Gastrocnemius medialis (tissue), 4 donors: ENCODE results near the gene GVQW3. TPM values are rescaled to one million over a fixed set of nuclear protein-coding genes. Genes with fewer than 3 reads are reported as not detected.

ENCODE experiments used
- ATAC-seq, 2 donors: fragments of 150-250 bp; one replicate each; pipeline ENCODE4 v1.9.1; 2016
- DNase-seq, 2 donors: peaks; one replicate each; pipeline ENCODE4 v3.0.0-alpha.2; 2019
- H3K27ac ChIP-seq, 4 donors: fragments of 200-600 bp; sonication (generic); 1 replicate in 1 of 4; 2 replicates in 3 of 4; pipeline ENCODE4 v1.5.1; 2016 to 2018; ENCODE audit warnings: mild to moderate bottlenecking in 2 of 4, moderate library complexity in 1 of 4
- H3K27me3 ChIP-seq, 3 donors: fragments of 200-600 bp; sonication (generic) in 2 of 3; 1 replicate in 1 of 3; 2 replicates in 2 of 3; pipeline versions ENCODE4 v1.5.1 to v1.6.0; 2016 to 2019; ENCODE audit warnings: mild to moderate bottlenecking in 1 of 3, moderate library complexity in 1 of 3
- H3K36me3 ChIP-seq, 2 donors: fragments of 200-600 bp; sonication (generic) in 1 of 2; one replicate each; pipeline ENCODE4 v1.5.1; 2017 to 2018
- H3K4me1 ChIP-seq, 2 donors: fragments of 200-600 bp; sonication (generic) in 1 of 2; one replicate each; pipeline ENCODE4 v1.5.1; 2016 to 2017; ENCODE audit warnings: mild to moderate bottlenecking in 2 of 2
- H3K4me3 ChIP-seq, 4 donors: fragments of 200-600 bp; sonication (generic) in 3 of 4; 1 replicate in 1 of 4; 2 replicates in 3 of 4; pipeline ENCODE4 v1.5.1; 2016 to 2019; ENCODE audit warnings: mild to moderate bottlenecking in 2 of 4
- H3K9me3 ChIP-seq, 3 donors: fragments of 200-600 bp; sonication (generic) in 2 of 3; 1 replicate in 1 of 3; 2 replicates in 2 of 3; pipeline ENCODE4 v1.5.1; 2016 to 2019
- POLR2A ChIP-seq, 2 donors: fragments of 450-650 bp; IDR thresholded peaks; one replicate each; pipeline ENCODE4 v1.6.1; 2017; ENCODE audit warnings: antibody characterized with exemption in 2 of 2, mild to moderate bottlenecking in 2 of 2, moderate library complexity in 2 of 2
- in situ Hi-C, 4 donors: fragments of 200-750 bp; cut with MboI; loops; one replicate each; pipeline versions ENCODE4 v1.15.0 to v1.8.0; 2017; ENCODE audit warnings: low sequenced_read_pairs in 4 of 4
- intact Hi-C: fragments of 100-400 bp; cut with DNase I; formaldehyde crosslinking; loops from one replicate; pipeline ENCODE4 v1.15.1; 2023; ENCODE audit warnings: low total_unique reads
- total RNA-seq, 4 donors: library from RNA; depleted of rRNA; stranded (reverse); fragments of >200 nt; gene quantifications; one replicate each; pipeline versions ENCODE4 v1.1.0 to v1.2.3, GENCODE V29; 2016
- TF ChIP-seq, protein P1 (sequence below), 5 experiments: fragments of 450-650 bp in 3 of 5; fragments of 200-600 bp in 2 of 5; sonication (generic) in 2 of 5; IDR thresholded peaks in 4 of 5; conservative IDR thresholded peaks in 1 of 5; 1 replicate in 4 of 5; 2 replicates in 1 of 5; pipeline ENCODE4 v1.5.1; 2016 to 2019; ENCODE audit warnings: antibody characterized with exemption in 5 of 5, mild to moderate bottlenecking in 3 of 5, moderate library complexity in 3 of 5

The GVQW3 gene
- total RNA-seq, 4 donors from 2014 or later = 0.07 to 0.70 (median 0.33) TPM

DNA sequence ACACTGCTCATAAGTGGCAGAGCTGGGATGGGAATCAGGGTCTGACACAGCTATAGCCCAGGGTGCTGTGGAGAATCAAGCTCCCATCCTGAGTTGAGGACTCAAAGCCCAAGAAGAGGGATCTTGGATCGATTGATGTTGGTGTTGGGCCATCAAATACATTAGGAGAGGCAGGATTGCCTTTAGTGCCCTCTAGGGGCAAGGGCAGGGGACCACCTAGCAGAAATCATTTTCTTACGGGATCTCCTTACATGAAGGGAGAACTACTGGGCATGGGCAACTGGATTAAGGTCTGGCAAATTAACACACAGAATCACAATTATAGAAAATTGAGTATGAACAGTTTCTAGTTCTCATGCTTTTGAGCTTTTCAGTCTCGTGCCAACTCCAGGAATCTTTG is 38.8 kb downstream of the GVQW3 start:
- H3K36me3 ChIP-seq = no peaks in the 10 kb centered on the region
- H3K4me1 ChIP-seq = no peaks in the 10 kb centered on the region
- in situ Hi-C loops = no loop called here
- no peak overlapping the region for H3K27ac ChIP-seq
- intact Hi-C loops = no loop called here
- H3K4me3 ChIP-seq = no peak overlapping the region
- no peak for DNase-seq
- TF ChIP-seq, protein P1, sequence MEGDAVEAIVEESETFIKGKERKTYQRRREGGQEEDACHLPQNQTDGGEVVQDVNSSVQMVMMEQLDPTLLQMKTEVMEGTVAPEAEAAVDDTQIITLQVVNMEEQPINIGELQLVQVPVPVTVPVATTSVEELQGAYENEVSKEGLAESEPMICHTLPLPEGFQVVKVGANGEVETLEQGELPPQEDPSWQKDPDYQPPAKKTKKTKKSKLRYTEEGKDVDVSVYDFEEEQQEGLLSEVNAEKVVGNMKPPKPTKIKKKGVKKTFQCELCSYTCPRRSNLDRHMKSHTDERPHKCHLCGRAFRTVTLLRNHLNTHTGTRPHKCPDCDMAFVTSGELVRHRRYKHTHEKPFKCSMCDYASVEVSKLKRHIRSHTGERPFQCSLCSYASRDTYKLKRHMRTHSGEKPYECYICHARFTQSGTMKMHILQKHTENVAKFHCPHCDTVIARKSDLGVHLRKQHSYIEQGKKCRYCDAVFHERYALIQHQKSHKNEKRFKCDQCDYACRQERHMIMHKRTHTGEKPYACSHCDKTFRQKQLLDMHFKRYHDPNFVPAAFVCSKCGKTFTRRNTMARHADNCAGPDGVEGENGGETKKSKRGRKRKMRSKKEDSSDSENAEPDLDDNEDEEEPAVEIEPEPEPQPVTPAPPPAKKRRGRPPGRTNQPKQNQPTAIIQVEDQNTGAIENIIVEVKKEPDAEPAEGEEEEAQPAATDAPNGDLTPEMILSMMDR (IDR thresholded peaks at IDR 0.05 in 4 of 5, conservative IDR thresholded peaks at IDR 0.05 in 1 of 5) = no peak
- TF ChIP-seq POLR2A (IDR thresholded peaks at IDR 0.05) = no peak
- no peak for ATAC-seq
- H3K27me3 ChIP-seq = no peaks in the 10 kb centered on the region
- H3K9me3 ChIP-seq = no peaks in the 10 kb centered on the region

DNA sequence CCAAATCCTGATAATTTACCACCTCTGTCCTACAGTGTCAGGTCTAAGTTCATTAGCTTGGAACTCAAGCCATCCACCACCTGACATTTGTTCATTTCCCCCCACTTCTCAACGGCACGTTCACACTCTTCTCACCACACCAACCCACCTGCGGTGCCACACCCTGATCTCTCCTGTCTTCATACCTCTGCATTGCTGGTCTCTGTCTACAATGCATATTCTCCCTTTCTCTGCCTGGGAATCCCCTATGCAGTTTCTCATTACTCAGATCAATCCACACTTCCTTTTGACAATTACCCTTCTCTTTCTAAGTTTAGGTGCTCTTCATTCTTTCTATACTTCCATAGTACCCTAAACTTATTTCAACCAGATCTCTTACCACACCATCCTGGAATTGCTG is 43.3 kb downstream of the GVQW3 start:
- no peak for ATAC-seq
- no peaks in the 10 kb centered on the region for H3K9me3 ChIP-seq
- TF ChIP-seq, protein P1 (IDR thresholded peaks at IDR 0.05 in 4 of 5, conservative IDR thresholded peaks at IDR 0.05 in 1 of 5) = no peak
- no peak for TF ChIP-seq POLR2A (IDR thresholded peaks at IDR 0.05)
- in situ Hi-C loops (no loop called here), intact Hi-C loops (no loop called here)
- no peak for DNase-seq
- no peak overlapping the region for H3K27ac ChIP-seq
- H3K27me3 ChIP-seq = no peaks in the 10 kb centered on the region
- H3K36me3 ChIP-seq = no peaks in the 10 kb centered on the region
- H3K4me1 ChIP-seq = no peaks in the 10 kb centered on the region
- H3K4me3 ChIP-seq = no peak overlapping the region

DNA sequence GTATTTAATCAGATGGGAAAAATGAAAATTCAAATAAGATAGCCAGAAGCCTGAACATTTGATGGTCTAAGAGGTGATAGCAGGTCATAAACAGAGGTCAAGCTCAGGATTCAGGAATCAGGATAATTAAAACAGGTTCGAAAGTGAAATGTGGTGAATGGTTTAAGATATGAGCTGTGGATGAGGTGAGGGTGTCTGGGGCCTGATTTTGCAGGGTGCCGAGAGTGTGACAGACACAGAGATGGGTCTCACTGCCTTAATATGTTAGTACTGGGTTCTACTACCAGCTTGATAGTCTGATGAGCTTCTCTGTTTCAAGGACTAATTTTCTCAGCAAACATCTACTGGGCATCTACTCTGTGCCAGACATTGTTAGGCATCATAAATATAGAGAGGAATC is 43.8 kb downstream of the GVQW3 start:
- in situ Hi-C loops = no loop called here

DNA sequence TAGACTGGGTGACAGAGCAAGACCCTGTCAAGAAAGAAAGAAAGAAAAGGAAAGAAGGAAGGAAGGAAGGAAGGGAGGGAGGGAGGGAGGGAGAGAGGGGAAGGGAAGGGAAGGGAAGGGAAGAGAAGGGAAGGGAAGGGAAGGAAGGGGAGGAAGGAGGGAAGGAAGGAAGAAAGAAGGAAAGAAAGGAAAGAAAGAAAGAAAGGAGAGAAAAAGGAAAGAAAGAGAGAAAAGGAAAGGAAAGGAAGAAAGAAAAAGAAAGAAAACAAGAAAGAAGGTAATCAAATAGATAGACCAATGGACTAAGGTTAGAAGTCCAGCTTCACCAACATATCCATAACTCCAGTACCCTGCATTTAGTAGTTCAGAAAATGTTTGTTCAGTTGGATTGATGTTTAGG is 45.5 kb downstream of the GVQW3 start:
- Histone ChIP-seq H3K4me3 (no peak overlapping the region), H3K27ac (no peak overlapping the region), H3K27me3 (no peaks in the 10 kb centered on the region), H3K36me3 (no peaks in the 10 kb centered on the region), H3K9me3 (no peaks in the 10 kb centered on the region), H3K4me1 (no peaks in the 10 kb centered on the region)
- in situ Hi-C loops (no loop called here), intact Hi-C loops (no loop called here)
- ATAC-seq (no peak), DNase-seq (no peak)
- TF ChIP-seq, protein P1 (IDR thresholded peaks at IDR 0.05 in 4 of 5, conservative IDR thresholded peaks at IDR 0.05 in 1 of 5) = no peak
- TF ChIP-seq POLR2A (IDR thresholded peaks at IDR 0.05) = no peak

More for the DNA sequence above, 43.8 kb downstream of the GVQW3 start:
- TF ChIP-seq, protein P1 (IDR thresholded peaks at IDR 0.05 in 4 of 5, conservative IDR thresholded peaks at IDR 0.05 in 1 of 5) = no peak
- no peak for TF ChIP-seq POLR2A (IDR thresholded peaks at IDR 0.05)
- Histone ChIP-seq H3K4me3 (no peak overlapping the region), H3K27ac (no peak overlapping the region), H3K27me3 (no peaks in the 10 kb centered on the region), H3K9me3 (no peaks in the 10 kb centered on the region), H3K36me3 (no peaks in the 10 kb centered on the region), H3K4me1 (no peaks in the 10 kb centered on the region)
- no peak for DNase-seq
- intact Hi-C loops = no loop called here
- ATAC-seq = no peak

DNA sequence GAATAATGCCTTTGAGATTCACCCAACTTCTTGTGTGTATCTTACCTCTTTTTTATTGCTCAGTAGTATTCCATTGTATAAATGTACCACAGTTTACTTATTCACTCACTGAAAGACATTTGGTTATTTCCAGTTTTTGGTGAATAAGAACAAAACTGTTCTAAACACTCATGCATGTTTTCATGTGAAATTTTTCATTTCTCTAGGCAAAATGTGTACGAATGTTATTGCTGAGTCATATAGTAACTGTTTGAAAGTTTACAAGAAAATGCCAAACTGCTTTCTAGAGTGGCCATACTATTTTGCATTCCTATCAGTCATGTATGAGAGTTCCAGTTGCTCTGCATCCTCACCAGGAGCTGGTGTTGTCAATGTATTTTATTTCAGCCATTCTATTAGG is 54.9 kb downstream of the GVQW3 start:
- ATAC-seq (no peak), DNase-seq (no peak)
- Histone ChIP-seq H3K4me3 (no peak overlapping the region), H3K9me3 (no peaks in the 10 kb centered on the region), H3K27ac (no peak overlapping the region), H3K4me1 (no peaks in the 10 kb centered on the region), H3K27me3 (no peaks in the 10 kb centered on the region), H3K36me3 (no peaks in the 10 kb centered on the region)
- in situ Hi-C loops (no loop called here), intact Hi-C loops (no loop called here)
- TF ChIP-seq, protein P1 (IDR thresholded peaks at IDR 0.05 in 4 of 5, conservative IDR thresholded peaks at IDR 0.05 in 1 of 5) = no peak
- no peak for TF ChIP-seq POLR2A (IDR thresholded peaks at IDR 0.05)
